GM12873 (cell line): ENCODE data around the gene BTAF1.

Experiments
- CTCF ChIP-seq: IDR thresholded peaks from 2 replicates; pipeline ENCODE4 v1.5.1; 2012; ENCODE audit warnings: low read depth, mild to moderate bottlenecking, moderate library complexity, low read length, control low read depth; ENCODE audit not compliant: insufficient read depth; ENCODE audit errors: missing control alignments

The BTAF1 gene

GRCh38 chr10:91896212-91896756 is 27.3 kb upstream of the BTAF1 start:
- TF ChIP-seq CTCF: no peak

DNA sequence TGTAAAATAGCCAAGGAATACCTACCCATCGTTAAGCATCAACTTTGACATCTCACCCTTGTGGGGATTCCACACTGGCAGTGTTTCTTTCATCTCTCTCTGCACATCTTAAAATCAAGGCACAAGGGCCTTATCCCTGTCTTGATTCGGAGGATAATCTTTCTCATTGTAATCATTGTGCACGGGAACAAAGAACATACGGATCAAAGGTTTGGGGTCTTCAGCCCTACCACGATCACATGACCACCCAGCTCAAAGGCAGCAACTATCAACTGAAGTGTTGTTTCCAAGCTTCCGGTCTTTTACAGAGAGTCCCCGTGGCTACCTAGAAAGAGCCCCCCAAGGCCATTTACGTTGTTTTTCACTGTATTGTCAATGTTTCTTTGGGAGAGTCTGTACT is 26.1 kb upstream of the BTAF1 start:
- no peak for TF ChIP-seq CTCF

- TF ChIP-seq CTCF: no peak
These were observed 21.5 kb upstream of the BTAF1 start for GRCh38 chr10:91901784-91902677.

- TF ChIP-seq CTCF: no peak
These were observed 16.5 kb upstream of the BTAF1 start for GRCh38 chr10:91907033-91907594.

DNA sequence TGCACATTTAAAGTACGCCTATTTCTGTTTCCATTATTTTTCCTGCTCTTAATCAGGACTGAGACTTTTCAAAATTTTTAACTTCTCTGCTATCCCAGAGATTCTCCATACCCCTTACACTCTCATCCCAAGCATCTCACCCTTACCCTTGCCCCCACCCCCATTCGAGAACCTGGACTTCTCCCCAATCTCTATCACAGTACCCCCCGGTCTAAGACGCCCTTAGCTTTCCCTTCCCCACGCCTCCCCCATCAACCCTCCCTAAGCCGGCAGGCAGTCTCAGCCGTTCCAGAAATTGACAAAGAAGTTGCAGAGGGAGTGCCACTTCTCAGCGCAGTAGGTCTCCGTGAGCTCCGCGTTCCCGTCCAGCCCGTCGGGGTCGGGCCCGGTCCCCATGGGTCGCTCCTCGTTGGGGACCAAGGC is 15.6 kb upstream of the BTAF1 start:
- no peak for TF ChIP-seq CTCF

DNA sequence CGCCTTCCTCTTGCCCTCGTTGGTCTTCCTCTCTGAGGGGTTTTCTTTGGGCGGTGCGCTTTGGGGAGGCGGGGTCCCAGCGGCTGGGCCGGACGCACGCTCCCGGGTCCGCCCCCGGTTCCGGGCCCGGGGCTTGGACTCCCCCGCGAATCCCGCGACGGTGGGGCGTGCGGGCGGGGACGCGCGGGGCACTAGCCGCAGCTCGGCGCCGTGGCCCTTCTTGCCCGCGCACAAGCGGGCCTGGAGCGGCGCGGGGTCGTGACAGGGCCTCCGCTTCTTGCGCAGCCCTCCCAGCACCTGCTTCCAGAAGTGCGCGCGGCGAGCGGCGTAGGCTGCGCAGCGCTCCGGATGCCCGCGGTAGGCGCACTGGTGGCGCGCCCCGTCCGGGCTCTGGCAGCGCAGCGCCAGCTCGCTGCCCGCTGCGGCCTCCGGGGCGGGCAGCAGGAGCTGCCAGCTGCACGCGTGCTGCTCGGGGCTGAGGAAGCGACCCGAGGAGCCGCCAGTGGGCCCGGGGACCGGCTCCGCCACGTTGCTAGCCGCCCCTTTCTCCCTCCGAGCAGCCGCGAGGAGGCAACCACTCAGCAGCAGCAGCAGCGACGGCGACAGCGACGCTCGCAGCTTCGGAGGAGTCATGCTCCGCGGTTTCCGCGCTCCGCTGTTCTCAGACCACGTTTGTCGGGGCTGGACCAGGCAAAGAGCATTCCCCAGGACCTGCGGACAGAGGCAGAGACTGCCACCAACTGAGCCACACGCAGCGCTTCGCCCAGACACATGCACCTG is 15.0 kb upstream of the BTAF1 start:
- TF ChIP-seq CTCF: peak; percentile 54
